Measurements from ENCODE around the gene SPDYC.

DNA sequence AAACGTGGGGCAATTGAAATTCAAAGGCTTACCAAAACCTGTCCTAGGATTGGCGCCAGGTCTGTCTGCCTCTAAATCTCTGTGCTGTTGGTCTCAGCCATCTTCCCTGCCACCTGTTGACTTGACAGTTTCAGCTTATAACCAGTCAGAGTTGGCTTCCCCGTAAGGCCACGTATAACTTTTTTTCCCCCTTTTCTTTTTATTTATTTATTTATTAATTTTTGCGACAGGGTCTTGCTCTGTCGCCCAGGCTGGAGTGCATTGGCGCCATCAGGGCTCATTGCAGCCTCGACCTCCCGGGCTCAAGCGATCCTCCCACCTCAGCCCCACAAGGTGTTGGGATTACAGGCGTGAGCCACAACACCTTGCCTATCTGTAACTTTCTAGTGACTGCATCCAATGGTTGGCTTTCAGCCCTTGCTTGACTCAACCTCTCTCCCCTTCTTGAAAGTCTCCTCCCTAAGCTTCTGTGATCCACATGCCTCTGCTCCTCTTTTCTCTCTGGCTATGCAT, 34.3 kb upstream of the SPDYC start:
- TF ChIP-seq GATA3 (IDR thresholded peaks at IDR 0.05; ENCODE audit: low read depth, low read length), result no peak
- no peak for TF ChIP-seq GATA2 (IDR thresholded peaks at IDR 0.05; ENCODE audit: low read depth, low read length)

Measured in SH-SY5Y (cell line).